GM23338 (cell line): ENCODE data around the gene PAGE1. TPM values are rescaled to one million over a fixed set of nuclear protein-coding genes. Genes with fewer than 3 reads are reported as not detected.

Source experiments
- CTCF ChIP-seq, 2 experiments: fragments of 200-600 bp in 1 of 2; sonication (generic) in 1 of 2; conservative IDR thresholded peaks; 2 replicates each; pipeline versions ENCODE4 v1.5.1 to v1.6.1; 2016 to 2017; ENCODE audit warnings: antibody characterized with exemption in 2 of 2, low read depth in 2 of 2, mild to moderate bottlenecking in 2 of 2, moderate library complexity in 1 of 2
- JUNB ChIP-seq: IDR thresholded peaks from one replicate; pipeline ENCODE4 v1.6.1; 2016; ENCODE audit warnings: antibody characterized with exemption; ENCODE audit not compliant: unreplicated experiment
- NANOG ChIP-seq: IDR thresholded peaks from 2 replicates; pipeline ENCODE4 v1.6.1; 2016; ENCODE audit warnings: antibody characterized with exemption, borderline replicate concordance
- POLR2AphosphoS5 ChIP-seq: IDR thresholded peaks from 2 replicates; pipeline ENCODE4 v1.6.1; 2016; ENCODE audit warnings: antibody characterized with exemption, low read depth
- ZNF331 ChIP-seq: fragments of 250-450 bp; sonication (Bioruptor Pico); IDR thresholded peaks from 2 replicates; pipeline ENCODE4 v1.5.0; 2020; ENCODE audit warnings: low read depth, mild to moderate bottlenecking, moderate library complexity
- ZNF462 ChIP-seq: fragments of 250-450 bp; sonication (Bioruptor Pico); IDR thresholded peaks from 2 replicates; pipeline ENCODE4 v1.5.0; 2020; ENCODE audit warnings: mild to moderate bottlenecking, moderate library complexity
- polyA plus RNA-seq: library from polyadenylated mRNA; unstranded; fragments of >200 nt; fragmentation: Nextera tagmentation; extraction: Ambion mirVana; gene quantifications from 2 replicates; pipeline ENCODE4 v1.2.1, GENCODE V29; 2016
- total RNA-seq: library from RNA; depleted of rRNA; stranded (reverse); fragments of >200 nt; shearing (Covaris generic); gene quantifications from 2 replicates; pipeline ENCODE4 v1.2.3, GENCODE V29; 2014

Gene PAGE1
- total and polyA plus RNA-seq, 2 experiments from 2014 or later: not detected

- no peak for TF ChIP-seq ZNF462 (CRISPR knock-in tag)
- no peak for TF ChIP-seq NANOG
- TF ChIP-seq JUNB: no peak
- TF ChIP-seq CTCF (conservative IDR thresholded peaks at IDR 0.05; ENCODE audit: low read depth in 2 of 2): no peak
- TF ChIP-seq ZNF331 (CRISPR knock-in tag): no peak
- TF ChIP-seq POLR2AphosphoS5: no peak
Measured at GRCh38 chrX:49726966-49727365, 31.2 kb upstream of the PAGE1 start (continued).
